K562 (cell line): ENCODE data around the gene DDX20. TPM values are rescaled to one million over a fixed set of nuclear protein-coding genes. Genes with fewer than 3 reads are reported as not detected.

Source experiments
- BRF1 ChIP-seq: IDR thresholded peaks from 3 replicates; pipeline ENCODE4 v1.6.1; 2011; ENCODE audit warnings: borderline replicate concordance, mild to moderate bottlenecking; ENCODE audit not compliant: insufficient read length; ENCODE audit errors: extremely low read depth
- EP300 ChIP-seq: IDR thresholded peaks from 2 replicates; pipeline ENCODE4 v1.6.1; 2012; ENCODE audit warnings: low read length, improper control_type of control experiment
- HMG20A ChIP-seq: fragments of 450-650 bp; formaldehyde crosslinking; conservative IDR thresholded peaks from 2 replicates; pipeline ENCODE4 v1.4.0; 2020; ENCODE audit warnings: mild to moderate bottlenecking, mixed read lengths
- HNRNPUL1 ChIP-seq: fragments of 200-400 bp; formaldehyde crosslinking; IDR thresholded peaks from 2 replicates; pipeline ENCODE4 v1.6.1; 2017; ENCODE audit warnings: low read length
- KAT8 ChIP-seq: fragments of 450-650 bp; IDR thresholded peaks from 2 replicates; pipeline ENCODE4 v1.6.1; 2016; ENCODE audit warnings: low read depth, mild to moderate bottlenecking
- NCOA2 ChIP-seq, 2 experiments: fragments of 450-650 bp; IDR thresholded peaks; 2 replicates each; pipeline ENCODE4 v1.6.1; 2018; ENCODE audit warnings: mild to moderate bottlenecking in 2 of 2, moderate library complexity in 1 of 2; ENCODE audit not compliant: partially characterized antibody in 2 of 2
- NELFE ChIP-seq: IDR thresholded peaks from 2 replicates; pipeline ENCODE4 v1.6.1; 2011; ENCODE audit warnings: mild to moderate bottlenecking; ENCODE audit not compliant: insufficient read depth, insufficient read length
- NONO ChIP-seq, 2 experiments: fragments of 200-400 bp in 1 of 2; fragments of 450-650 bp in 1 of 2; formaldehyde crosslinking in 1 of 2; IDR thresholded peaks; 2 replicates each; pipeline ENCODE4 v1.6.1; 2017; ENCODE audit warnings: low read depth in 2 of 2, mild to moderate bottlenecking in 2 of 2, moderate library complexity in 2 of 2, low read length in 1 of 2
- POLR2B ChIP-seq: fragments of 450-650 bp; IDR thresholded peaks from 2 replicates; pipeline ENCODE4 v1.6.1; 2018; ENCODE audit warnings: low read depth; ENCODE audit not compliant: partially characterized antibody
- SIN3B ChIP-seq: fragments of 450-650 bp; IDR thresholded peaks from 2 replicates; pipeline ENCODE4 v1.6.1; 2017; ENCODE audit warnings: low read depth, mild to moderate bottlenecking, moderate library complexity
- SMAD3 ChIP-seq: fragments of 450-650 bp; formaldehyde crosslinking; conservative IDR thresholded peaks from 2 replicates; pipeline ENCODE4 v1.4.0; 2020; ENCODE audit warnings: mild to moderate bottlenecking
- TARDBP ChIP-seq: fragments of 450-650 bp; IDR thresholded peaks from 2 replicates; pipeline ENCODE4 v1.6.1; 2016
- TSC22D4 ChIP-seq: fragments of 450-650 bp; IDR thresholded peaks from 2 replicates; pipeline ENCODE4 v1.6.1; 2016; ENCODE audit warnings: missing genetic modification characterization, missing biosample characterization, control low read depth
- ZC3H8 ChIP-seq: fragments of 450-650 bp; IDR thresholded peaks from 2 replicates; pipeline ENCODE4 v1.6.1; 2017
- ZNF133 ChIP-seq: fragments of 250-450 bp; sonication (Bioruptor Pico); IDR thresholded peaks from 2 replicates; pipeline ENCODE4 v1.4.0; 2020; ENCODE audit warnings: mild to moderate bottlenecking
- ZNF224 ChIP-seq: sonication (generic); formaldehyde crosslinking; IDR thresholded peaks from 2 replicates; pipeline ENCODE4 v1.8.0; 2022; ENCODE audit warnings: mild to moderate bottlenecking, missing genetic modification reagents
- ZNF76 ChIP-seq: fragments of 250-450 bp; sonication (Bioruptor Pico); IDR thresholded peaks from 2 replicates; pipeline ENCODE4 v1.4.0; 2020; ENCODE audit warnings: mild to moderate bottlenecking, moderate library complexity, borderline replicate concordance
- polyA plus RNA-seq, 8 experiments: library from polyadenylated mRNA; depleted of rRNA in 4 of 8; stranded (reverse) in 5 of 8; unstranded in 3 of 8; fragments of >200 nt; fragmentation: Nextera tagmentation in 2 of 8; fragmentation: Illumina TruSeq in 1 of 8; extraction: Ambion mirVana in 2 of 8; extraction: Trizol in 1 of 8; gene quantifications; 2 replicates each; pipeline versions ENCODE4 v1.2.1 to v1.2.3, GENCODE V29; 2011 to 2014; ENCODE audit warnings: inconsistent platforms in 1 of 8, missing spikeins in 1 of 8
- total RNA-seq, 7 experiments: library from RNA; depleted of rRNA in 6 of 7; stranded (reverse); fragments of >200 nt in 6 of 7; fragmentation: Illumina TruSeq in 2 of 7; extraction: Trizol in 2 of 7; gene quantifications; 2 replicates each; pipeline versions ENCODE4 v1.2.1 to v1.2.3, GENCODE V29; 2011 to 2021; ENCODE audit warnings: low replicate concordance in 1 of 7
- TF ChIP-seq, protein P1 (sequence below): fragments of 450-650 bp; IDR thresholded peaks from 2 replicates; pipeline ENCODE4 v1.6.1; 2017; ENCODE audit warnings: antibody characterized with exemption
- TF ChIP-seq, protein P2 (sequence below): fragments of 250-450 bp; sonication (Bioruptor Pico); IDR thresholded peaks from 2 replicates; pipeline ENCODE4 v1.5.0; 2022; ENCODE audit warnings: mild to moderate bottlenecking

Gene DDX20
- total and polyA plus RNA-seq, 9 of the 15 experiments (the other 6 are each of a cell fraction or from before 2014, with no cell fraction given), result 8.3 to 33.4 (median 24.5) TPM

DNA sequence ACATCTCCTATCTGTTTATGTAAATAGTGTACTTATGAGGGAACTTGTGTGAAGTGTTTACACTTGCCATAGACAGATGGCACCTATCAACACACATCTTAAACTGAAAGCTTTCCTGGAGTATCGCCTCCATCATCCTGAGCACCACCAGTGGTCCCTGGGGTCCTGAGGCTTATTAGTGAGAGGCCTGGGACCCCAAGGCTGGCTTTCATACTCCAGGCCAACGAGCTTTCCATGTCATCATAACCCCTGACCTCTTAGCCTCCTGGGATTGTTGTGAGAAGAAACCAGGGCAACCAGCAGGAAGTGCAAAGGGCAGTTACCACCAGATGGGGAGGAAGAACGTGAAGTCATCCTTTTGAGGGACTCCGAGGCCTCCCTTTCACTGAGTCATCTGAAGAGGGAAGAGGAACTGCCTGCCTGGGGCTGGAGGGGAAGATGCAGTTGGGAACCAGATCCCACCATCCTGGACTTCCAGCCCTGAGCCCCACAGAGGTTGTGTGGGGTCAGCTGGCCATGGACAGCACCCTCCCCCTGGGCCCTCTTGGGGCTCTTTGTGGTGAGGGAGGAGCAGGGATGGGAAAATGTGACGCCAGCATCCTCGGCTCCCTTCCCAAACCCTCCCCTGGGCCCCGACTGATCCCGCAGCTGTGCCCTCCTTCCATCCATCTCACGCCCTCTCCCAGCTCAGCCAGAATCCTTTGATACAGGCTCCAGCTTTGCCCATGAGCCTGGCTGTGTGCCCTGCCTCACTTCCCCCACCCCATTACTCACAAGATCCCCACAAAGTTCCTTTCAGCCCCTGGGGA lies 22.3 kb upstream of the DDX20 start (continued):
- TF ChIP-seq NCOA2 (IDR thresholded peaks at IDR 0.05; ENCODE audit: partially characterized antibody in 2 of 2), result no peak
- TF ChIP-seq NONO (IDR thresholded peaks at IDR 0.05; ENCODE audit: low read depth in 2 of 2, low read length in 1 of 2), result no peak
- no peak for TF ChIP-seq HMG20A (CRISPR knock-in tag)
- TF ChIP-seq, protein P1, sequence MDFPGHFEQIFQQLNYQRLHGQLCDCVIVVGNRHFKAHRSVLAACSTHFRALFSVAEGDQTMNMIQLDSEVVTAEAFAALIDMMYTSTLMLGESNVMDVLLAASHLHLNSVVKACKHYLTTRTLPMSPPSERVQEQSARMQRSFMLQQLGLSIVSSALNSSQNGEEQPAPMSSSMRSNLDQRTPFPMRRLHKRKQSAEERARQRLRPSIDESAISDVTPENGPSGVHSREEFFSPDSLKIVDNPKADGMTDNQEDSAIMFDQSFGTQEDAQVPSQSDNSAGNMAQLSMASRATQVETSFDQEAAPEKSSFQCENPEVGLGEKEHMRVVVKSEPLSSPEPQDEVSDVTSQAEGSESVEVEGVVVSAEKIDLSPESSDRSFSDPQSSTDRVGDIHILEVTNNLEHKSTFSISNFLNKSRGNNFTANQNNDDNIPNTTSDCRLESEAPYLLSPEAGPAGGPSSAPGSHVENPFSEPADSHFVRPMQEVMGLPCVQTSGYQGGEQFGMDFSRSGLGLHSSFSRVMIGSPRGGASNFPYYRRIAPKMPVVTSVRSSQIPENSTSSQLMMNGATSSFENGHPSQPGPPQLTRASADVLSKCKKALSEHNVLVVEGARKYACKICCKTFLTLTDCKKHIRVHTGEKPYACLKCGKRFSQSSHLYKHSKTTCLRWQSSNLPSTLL, result no peak
- no peak for TF ChIP-seq NELFE
- no peak for TF ChIP-seq TARDBP
- TF ChIP-seq TSC22D4 (tag), result no peak
- TF ChIP-seq SMAD3 (CRISPR knock-in tag), result no peak
- TF ChIP-seq ZNF76 (CRISPR knock-in tag), result no peak
- no peak for TF ChIP-seq KAT8
- no peak for TF ChIP-seq SIN3B
- TF ChIP-seq ZNF224 (CRISPR knock-in tag), result no peak
- TF ChIP-seq, protein P2, sequence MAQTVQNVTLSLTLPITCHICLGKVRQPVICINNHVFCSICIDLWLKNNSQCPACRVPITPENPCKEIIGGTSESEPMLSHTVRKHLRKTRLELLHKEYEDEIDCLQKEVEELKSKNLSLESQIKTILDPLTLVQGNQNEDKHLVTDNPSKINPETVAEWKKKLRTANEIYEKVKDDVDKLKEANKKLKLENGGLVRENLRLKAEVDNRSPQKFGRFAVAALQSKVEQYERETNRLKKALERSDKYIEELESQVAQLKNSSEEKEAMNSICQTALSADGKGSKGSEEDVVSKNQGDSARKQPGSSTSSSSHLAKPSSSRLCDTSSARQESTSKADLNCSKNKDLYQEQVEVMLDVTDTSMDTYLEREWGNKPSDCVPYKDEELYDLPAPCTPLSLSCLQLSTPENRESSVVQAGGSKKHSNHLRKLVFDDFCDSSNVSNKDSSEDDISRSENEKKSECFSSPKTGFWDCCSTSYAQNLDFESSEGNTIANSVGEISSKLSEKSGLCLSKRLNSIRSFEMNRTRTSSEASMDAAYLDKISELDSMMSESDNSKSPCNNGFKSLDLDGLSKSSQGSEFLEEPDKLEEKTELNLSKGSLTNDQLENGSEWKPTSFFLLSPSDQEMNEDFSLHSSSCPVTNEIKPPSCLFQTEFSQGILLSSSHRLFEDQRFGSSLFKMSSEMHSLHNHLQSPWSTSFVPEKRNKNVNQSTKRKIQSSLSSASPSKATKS, result no peak
- TF ChIP-seq BRF1, result no peak
- TF ChIP-seq POLR2B, result no peak
- no peak for TF ChIP-seq EP300
- TF ChIP-seq HNRNPUL1, result no peak
- TF ChIP-seq ZC3H8, result no peak
- TF ChIP-seq ZNF133, result no peak
